Neural progenitor cell (in vitro differentiated cells): Measurements from ENCODE around the gene ZNF514.
A peak's percentile ranks its signal among the peaks of the same experiment; 100 is the strongest.

Experiments
- CTCF ChIP-seq: fragments of 200-600 bp; sonication (generic); IDR thresholded peaks from 2 replicates; pipeline ENCODE4 v1.5.1; 2017; ENCODE audit warnings: antibody characterized with exemption, mild to moderate bottlenecking
- EZH2 ChIP-seq: fragments of 200-600 bp; sonication (generic); IDR thresholded peaks from 2 replicates; pipeline ENCODE4 v1.6.1; 2017; ENCODE audit warnings: antibody characterized with exemption, mild to moderate bottlenecking, moderate library complexity

DNA sequence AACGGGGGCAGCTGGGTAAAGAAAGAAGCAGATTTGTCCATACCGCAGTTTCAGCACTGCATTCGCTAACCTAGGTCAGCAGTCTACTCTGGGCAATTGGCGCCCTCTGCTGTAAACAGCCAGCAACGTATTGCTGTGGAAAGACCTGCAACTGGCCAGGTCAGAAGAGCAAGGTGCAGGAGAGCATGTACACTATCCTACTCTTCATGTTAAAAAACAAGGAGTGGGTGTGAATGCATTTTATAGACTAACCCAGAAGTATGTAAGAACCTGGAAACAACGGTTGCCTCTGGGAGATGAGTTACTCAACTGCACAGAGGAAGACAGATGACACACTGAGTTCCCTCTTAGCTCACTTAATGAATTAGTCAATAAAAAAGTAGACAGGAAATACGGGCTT lies 44.2 kb downstream of the ZNF514 start:
- peak; percentile 76 for TF ChIP-seq CTCF
- TF ChIP-seq EZH2, result no peak
